ENCODE measurements around the gene STARD3. TPM values are rescaled to one million over a fixed set of nuclear protein-coding genes. Genes with fewer than 3 reads are reported as not detected.
A peak's percentile ranks its signal among the peaks of the same experiment; 100 is the strongest.

STARD3 gene
- total RNA-seq, 1 donor from 2014 or later, result 76.6 TPM

GRCh38 chr17:39602533-39603303 is 34.2 kb upstream of the STARD3 start:
- Histone ChIP-seq H3K4me3 (no peak overlapping the region), H3K27ac (no peak overlapping the region), H3K36me3 (no peaks in the 10 kb centered on the region), H3K27me3 (ENCODE audit: low read depth) (peaks cover 100% of the 10 kb centered on the region), H3K9me3 (no peaks in the 10 kb centered on the region), H3K4me1 (peaks cover 61% of the 10 kb centered on the region)
- intact Hi-C loops (cut with DNase I), result no loop called here
- TF ChIP-seq CTCF (IDR thresholded peaks at IDR 0.05), result no peak
- ATAC-seq, result no peak
- DNase-seq, result no peak

- H3K4me1 ChIP-seq, result peaks cover 56% of the 10 kb centered on the region
- no peak for TF ChIP-seq CTCF (IDR thresholded peaks at IDR 0.05)
- no peak for ATAC-seq
These were observed 33.5 kb upstream of the STARD3 start for GRCh38 chr17:39603304-39604016.

GRCh38 chr17:39604911-39605491 is 31.9 kb upstream of the STARD3 start:
- no peak for DNase-seq
- TF ChIP-seq CTCF (IDR thresholded peaks at IDR 0.05), result no peak
- no peak overlapping the region for H3K27ac ChIP-seq
- no peak for ATAC-seq
- H3K4me1 ChIP-seq, result peaks cover 40% of the 10 kb centered on the region
- H3K27me3 ChIP-seq (ENCODE audit: low read depth), result peaks cover 97% of the 10 kb centered on the region
- no peaks in the 10 kb centered on the region for H3K36me3 ChIP-seq
- H3K9me3 ChIP-seq, result no peaks in the 10 kb centered on the region
- intact Hi-C loops (cut with DNase I), result no loop called here
- H3K4me3 ChIP-seq, result no peak overlapping the region

More at GRCh38 chr17:39603304-39604016, 33.5 kb upstream of the STARD3 start:
- Histone ChIP-seq H3K9me3 (no peaks in the 10 kb centered on the region), H3K27ac (no peak overlapping the region), H3K36me3 (no peaks in the 10 kb centered on the region), H3K4me3 (no peak overlapping the region), H3K27me3 (ENCODE audit: low read depth) (peaks cover 100% of the 10 kb centered on the region)
- no peak for DNase-seq
- intact Hi-C loops (cut with DNase I), result no loop called here

GRCh38 chr17:39605492-39606433 is 31.2 kb upstream of the STARD3 start:
- Histone ChIP-seq H3K4me3 (peak overlapping the region; percentile 17), H3K36me3 (no peaks in the 10 kb centered on the region), H3K27me3 (ENCODE audit: low read depth) (peaks cover 96% of the 10 kb centered on the region), H3K4me1 (peaks cover 40% of the 10 kb centered on the region), H3K9me3 (no peaks in the 10 kb centered on the region), H3K27ac (no peak overlapping the region)
- peak; percentile 5 to 16 for ATAC-seq
- no peak for DNase-seq
- TF ChIP-seq CTCF (IDR thresholded peaks at IDR 0.05), result no peak
- intact Hi-C loops (cut with DNase I), result no loop called here

All from lower lobe of right lung (tissue), 2 donors.